Ishikawa (cell line): Measurements from ENCODE around the gene SART3.

Experiments
- CEBPB ChIP-seq: IDR thresholded peaks from 2 replicates; pipeline ENCODE4 v1.6.1; 2012
- CREB1 ChIP-seq: IDR thresholded peaks from 2 replicates; pipeline ENCODE4 v1.6.1; 2012; ENCODE audit warnings: low read depth
- EGR1 ChIP-seq: IDR thresholded peaks from 2 replicates; pipeline ENCODE4 v1.6.1; 2012
- EP300 ChIP-seq: IDR thresholded peaks from 2 replicates; pipeline ENCODE4 v1.6.1; 2012; ENCODE audit warnings: borderline replicate concordance
- FOXM1 ChIP-seq: IDR thresholded peaks from 2 replicates; pipeline ENCODE4 v1.6.1; 2012; ENCODE audit warnings: low read depth, borderline replicate concordance
- MAX ChIP-seq: IDR thresholded peaks from 2 replicates; pipeline ENCODE4 v1.6.1; 2012
- NFIC ChIP-seq: IDR thresholded peaks from 2 replicates; pipeline ENCODE4 v1.6.1; 2012
- RAD21 ChIP-seq: IDR thresholded peaks from 2 replicates; pipeline ENCODE4 v1.6.1; 2012; ENCODE audit warnings: low read depth
- REST ChIP-seq: IDR thresholded peaks from 2 replicates; pipeline ENCODE4 v1.6.1; 2012; ENCODE audit warnings: low read depth, mild to moderate bottlenecking
- TAF1 ChIP-seq: IDR thresholded peaks from 2 replicates; pipeline ENCODE4 v1.6.1; 2012; ENCODE audit warnings: low read depth, mild to moderate bottlenecking
- TCF12 ChIP-seq: IDR thresholded peaks from 2 replicates; pipeline ENCODE4 v1.6.1; 2012; ENCODE audit warnings: low read depth
- TEAD4 ChIP-seq: IDR thresholded peaks from 2 replicates; pipeline ENCODE4 v1.6.1; 2012
- USF1 ChIP-seq: IDR thresholded peaks from 2 replicates; pipeline ENCODE4 v1.6.1; 2012
- YY1 ChIP-seq: IDR thresholded peaks from 2 replicates; pipeline ENCODE4 v1.6.1; 2012; ENCODE audit warnings: low read depth
- ZBTB7A ChIP-seq: IDR thresholded peaks from 2 replicates; pipeline ENCODE4 v1.6.1; 2012; ENCODE audit warnings: low read depth

Gene SART3

GRCh38 chr12:108560752-108561719 is at the start of gene SART3:
TSS of gene SART3 (minus strand) at chr12:108561173. CDS start at chr12:108561154, 19 bp downstream.
- TF ChIP-seq EP300 (peak; percentile 34; the same call in 1 of the 2 replicates), NFIC (no peak; the same call in 1 of the 2 replicates), TAF1 (peak; percentile 96), CREB1 (peak; percentile 52; the same call in 1 of the 2 replicates), TEAD4 (peak; percentile 39; the same call in 1 of the 2 replicates), REST (no peak), EGR1 (peak; percentile 81), CEBPB (no peak), FOXM1 (no peak), USF1 (no peak; the same call in 1 of the 2 replicates), MAX (peak; percentile 45; the same call in 1 of the 2 replicates), TCF12 (0 out of 2 replicates have a peak, but pooled peaks have one; percentile 31), YY1 (peak; percentile 96), RAD21 (no peak), ZBTB7A (no peak)

- TF ChIP-seq EP300 = no peak
- no peak for TF ChIP-seq REST
- no peak for TF ChIP-seq ZBTB7A
- TF ChIP-seq CEBPB = no peak
- TF ChIP-seq USF1 = no peak
- TF ChIP-seq RAD21 = no peak
- no peak for TF ChIP-seq TCF12
- TF ChIP-seq TEAD4 = no peak
- no peak for TF ChIP-seq TAF1
- TF ChIP-seq CREB1 = no peak
- no peak for TF ChIP-seq MAX
- no peak for TF ChIP-seq NFIC
- no peak for TF ChIP-seq YY1
- TF ChIP-seq FOXM1 = no peak
- no peak for TF ChIP-seq EGR1
These were observed 49.4 kb upstream of the SART3 start for GRCh38 chr12:108610336-108610815.

- TF ChIP-seq USF1 (no peak), TAF1 (no peak), EP300 (no peak), REST (no peak), FOXM1 (no peak), MAX (no peak), ZBTB7A (no peak), YY1 (no peak), RAD21 (no peak), CREB1 (no peak), EGR1 (no peak), CEBPB (no peak), TCF12 (no peak), TEAD4 (no peak), NFIC (no peak)
These were observed 48.8 kb upstream of the SART3 start for GRCh38 chr12:108609537-108610335.
